Heart right ventricle (tissue), 16 donors: ENCODE results near the gene RAI2. TPM values are rescaled to one million over a fixed set of nuclear protein-coding genes. Genes with fewer than 3 reads are reported as not detected.

Source experiments
- ATAC-seq, 8 donors: fragments of 200-7000 bp; cut with Tn5 transposase; one replicate each; pipeline ENCODE4 v1.9.1; 2020; ENCODE audit warnings: mild to moderate bottlenecking in 8 of 8, moderate library complexity in 8 of 8, moderate number of reproducible peaks in 1 of 8
- DNase-seq, 2 donors: peaks; one replicate each; pipeline ENCODE4 v3.0.0-alpha.2; 2020
- H3K27ac ChIP-seq, 10 donors: fragments of 200-600 bp; sonication (generic) in 2 of 10; one replicate each; pipeline versions ENCODE4 v1.5.0 to v1.8.0; 2020 to 2022; ENCODE audit warnings: mild to moderate bottlenecking in 3 of 10
- H3K27me3 ChIP-seq, 7 donors: fragments of 200-600 bp; one replicate each; pipeline ENCODE4 v1.8.0; 2021 to 2022; ENCODE audit warnings: mild to moderate bottlenecking in 2 of 7
- H3K36me3 ChIP-seq, 9 donors: fragments of 200-600 bp; sonication (generic) in 1 of 9; one replicate each; pipeline versions ENCODE4 v1.5.0 to v1.8.0; 2020 to 2022; ENCODE audit warnings: mild to moderate bottlenecking in 2 of 9
- H3K4me1 ChIP-seq, 9 donors: fragments of 200-600 bp; sonication (generic) in 1 of 9; one replicate each; pipeline versions ENCODE4 v1.5.0 to v1.8.0; 2020 to 2022; ENCODE audit warnings: mild to moderate bottlenecking in 4 of 9
- H3K4me3 ChIP-seq, 10 donors: fragments of 200-600 bp; sonication (generic) in 2 of 10; one replicate each; pipeline versions ENCODE4 v1.5.0 to v1.8.0; 2020 to 2022; ENCODE audit warnings: mild to moderate bottlenecking in 7 of 10, moderate library complexity in 2 of 10
- H3K9me3 ChIP-seq, 11 donors: fragments of 200-600 bp in 10 of 11; sonication (generic) in 2 of 11; one replicate each; pipeline versions ENCODE4 v1.5.0 to v1.8.0; 2013 to 2022; ENCODE audit warnings: mild to moderate bottlenecking in 2 of 11, control low read depth in 1 of 11, moderate library complexity in 1 of 11
- WGBS, 2 donors: extraction: QIAGEN DNeasy Blood & Tissue Kit; methylation state at CpG; one replicate each; pipeline ENCODE4 v1.1.7; 2013; ENCODE audit warnings: inconsistent platforms in 1 of 2; 5-methylcytosine and 5-hydroxymethylcytosine counted together
- intact Hi-C, 10 donors: fragments of 100-400 bp; cut with DNase I; formaldehyde crosslinking; loops; one replicate each; pipeline versions ENCODE4 v1.11.1 to v1.14.2; 2022
- polyA plus RNA-seq, 2 donors: library from polyadenylated mRNA; stranded (reverse); fragments of 200-250 nt; gene quantifications; one replicate each; pipeline ENCODE4 v1.2.3, GENCODE V29; 2013
- total RNA-seq, 10 donors: library from RNA; stranded (reverse); fragmentation: NEBNext Ultra II Directional in 3 of 10; extraction: Animal tissue kit (Norgen Biotek cat#: 25700) in 3 of 10; gene quantifications; one replicate each; pipeline versions ENCODE4 v1.2.1 to v1.2.4, GENCODE V29; 2021 to 2023
- TF ChIP-seq, protein P1 (sequence below), 9 donors: fragments of 200-600 bp; sonication (generic) in 2 of 9; IDR thresholded peaks; one replicate each; pipeline versions ENCODE4 v1.5.0 to v1.8.0; 2021 to 2022; ENCODE audit warnings: antibody characterized with exemption in 9 of 9, mild to moderate bottlenecking in 5 of 9, moderate library complexity in 1 of 9
- donor health status: Arrhythmogenic right ventricular cardiomyopathy.
- donor health status: ischemic (EF 13 %, LVEDD 7.1; RV severe dilation, severe dysfunction).
- donor health status: healthy with polysubstance abuse.
- donor health status: DM: no; HTN: yes; CAD: no.
- donor health status: DM: no; HTN: no; CAD: no.
- donor health status: ischemic (EF 25% LVEDD 6.9; RV normal size, moderate dysfunction).
- donor health status: ischemic (EF 25% LVEDD 5.7; RV mildly dilated, moderate dysfunction).
- donor health status: healthy.
- donor health status: DM: yes; HTN: yes; CAD: no.
- donor health status: Ischemic cardiomyopathy.
- donor health status: ischemic (EF 35%, LVEDD 5.7; RV mildly dilated, moderate dysfunction).
- donor health status: nonischemic (EF 11% LVEDD 7.7; RV severe dilation, severe dysfunction).
- donor health status: DM: yes; HTN: yes; CAD: no.
- donor health status: PGD.
- donor health status: ischemic (EF 29% LVEDD 5.4; RV normal size, mild dysfunction).
- donor health status: nonischemic (EF 23%, LVEDD 6.1; RV moderate dilation, normal function).

Gene RAI2
- total and polyA plus RNA-seq, 12 donors: 15.5 to 25.3 (median 20.6) TPM

DNA sequence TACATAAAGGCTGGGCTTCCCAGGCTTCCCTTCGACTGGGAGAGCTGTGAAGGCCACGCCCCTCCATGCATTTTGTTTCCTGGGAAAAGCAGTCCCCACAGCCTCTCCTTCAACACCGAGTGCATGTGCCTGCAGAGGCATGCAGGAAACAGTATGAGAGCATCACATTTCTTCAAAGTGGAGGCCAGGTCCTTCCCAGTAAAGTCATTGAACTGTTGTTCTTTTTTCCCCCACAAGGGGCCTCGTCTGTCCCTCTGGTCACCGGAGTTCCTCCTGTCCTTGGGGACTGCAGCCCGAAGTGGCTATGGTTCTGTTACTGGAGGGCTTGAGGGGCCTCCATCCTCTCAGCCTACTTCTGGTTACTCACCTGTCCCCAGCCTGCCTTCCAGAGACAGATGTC is 56.0 kb downstream of the RAI2 start:
- no peak for ATAC-seq
- WGBS, 2 donors: 46 to 67% methylated on average over 6 of the region's 6 CpGs
- intact Hi-C loops: no loop called here
- DNase-seq: no peak
- Histone ChIP-seq H3K27me3 (no peaks in the 10 kb centered on the region), H3K4me3 (no peak overlapping the region), H3K27ac (no peak overlapping the region), H3K4me1 (no peaks in the 10 kb centered on the region), H3K9me3 (no peaks in the 10 kb centered on the region), H3K36me3 (peaks cover 0 to 13% (median 0%) of the 10 kb centered on the region in 9 donors)
- TF ChIP-seq, protein P1, sequence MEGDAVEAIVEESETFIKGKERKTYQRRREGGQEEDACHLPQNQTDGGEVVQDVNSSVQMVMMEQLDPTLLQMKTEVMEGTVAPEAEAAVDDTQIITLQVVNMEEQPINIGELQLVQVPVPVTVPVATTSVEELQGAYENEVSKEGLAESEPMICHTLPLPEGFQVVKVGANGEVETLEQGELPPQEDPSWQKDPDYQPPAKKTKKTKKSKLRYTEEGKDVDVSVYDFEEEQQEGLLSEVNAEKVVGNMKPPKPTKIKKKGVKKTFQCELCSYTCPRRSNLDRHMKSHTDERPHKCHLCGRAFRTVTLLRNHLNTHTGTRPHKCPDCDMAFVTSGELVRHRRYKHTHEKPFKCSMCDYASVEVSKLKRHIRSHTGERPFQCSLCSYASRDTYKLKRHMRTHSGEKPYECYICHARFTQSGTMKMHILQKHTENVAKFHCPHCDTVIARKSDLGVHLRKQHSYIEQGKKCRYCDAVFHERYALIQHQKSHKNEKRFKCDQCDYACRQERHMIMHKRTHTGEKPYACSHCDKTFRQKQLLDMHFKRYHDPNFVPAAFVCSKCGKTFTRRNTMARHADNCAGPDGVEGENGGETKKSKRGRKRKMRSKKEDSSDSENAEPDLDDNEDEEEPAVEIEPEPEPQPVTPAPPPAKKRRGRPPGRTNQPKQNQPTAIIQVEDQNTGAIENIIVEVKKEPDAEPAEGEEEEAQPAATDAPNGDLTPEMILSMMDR (IDR thresholded peaks at IDR 0.05): no peak

DNA sequence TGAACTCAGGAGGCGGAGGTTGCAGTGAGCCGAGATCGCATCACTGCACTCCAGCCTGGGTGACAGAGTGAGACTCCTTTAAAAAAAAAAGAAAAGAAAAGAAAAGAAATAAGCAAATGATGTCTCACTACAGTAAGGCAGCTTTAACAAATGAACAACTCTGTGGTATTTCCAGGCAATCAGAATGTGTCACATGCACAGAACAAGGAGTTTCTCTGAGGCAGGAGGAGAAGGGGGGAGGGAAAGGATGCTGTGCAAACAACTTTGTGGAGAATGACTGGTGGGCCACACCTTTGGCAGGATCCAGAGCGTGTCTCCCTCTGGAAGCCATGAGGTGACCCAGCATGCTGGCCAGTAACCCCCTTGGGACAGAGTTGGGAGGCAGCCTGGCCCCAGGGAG is 57.6 kb downstream of the RAI2 start:
- WGBS, 2 donors: 90 to 95% methylated on average over 4 of the region's 4 CpGs

GRCh38 chrX:17802756-17803155 is 58.3 kb downstream of the RAI2 start:
- DNase-seq (no peak), ATAC-seq (no peak)
- TF ChIP-seq, protein P1 (IDR thresholded peaks at IDR 0.05): no peak
- H3K4me3 ChIP-seq: no peak overlapping the region
- H3K36me3 ChIP-seq: peaks cover 0 to 16% (median 0%) of the 10 kb centered on the region in 9 donors
- H3K9me3 ChIP-seq: no peaks in the 10 kb centered on the region
- H3K27me3 ChIP-seq: peaks cover 0 to 6% (median 0%) of the 10 kb centered on the region in 7 donors
- intact Hi-C loops: no loop called here
- no peak overlapping the region for H3K27ac ChIP-seq
- H3K4me1 ChIP-seq: no peaks in the 10 kb centered on the region
- 74 to 89% methylated on average over 7 of the region's 7 CpGs for WGBS, 2 donors

More for the DNA sequence above, 57.6 kb downstream of the RAI2 start:
- Histone ChIP-seq H3K4me1 (no peaks in the 10 kb centered on the region), H3K4me3 (no peak overlapping the region), H3K36me3 (peaks cover 0 to 16% (median 0%) of the 10 kb centered on the region in 9 donors), H3K27me3 (peaks cover 0 to 6% (median 0%) of the 10 kb centered on the region in 7 donors), H3K27ac (no peak overlapping the region), H3K9me3 (no peaks in the 10 kb centered on the region)
- TF ChIP-seq, protein P1 (IDR thresholded peaks at IDR 0.05): no peak
- DNase-seq: no peak
- ATAC-seq: no peak
- intact Hi-C loops: no loop called here

GRCh38 chrX:17801431-17801830 is 59.7 kb downstream of the RAI2 start:
- Histone ChIP-seq H3K36me3 (peaks cover 0 to 16% (median 0%) of the 10 kb centered on the region in 9 donors), H3K27ac (no peak overlapping the region), H3K27me3 (peaks cover 0 to 6% (median 0%) of the 10 kb centered on the region in 7 donors), H3K4me1 (no peaks in the 10 kb centered on the region), H3K9me3 (no peaks in the 10 kb centered on the region), H3K4me3 (no peak overlapping the region)
- no peak for DNase-seq
- ATAC-seq: no peak
- TF ChIP-seq, protein P1 (IDR thresholded peaks at IDR 0.05): no peak
- intact Hi-C loops: no loop called here
- WGBS, 2 donors: 91 to 96% methylated on average over 13 of the region's 13 CpGs
